IMR-90 (cell line): ENCODE data around the gene TMEM63A.
"Not testable (repeated sequence)": the region's sequence is repeated elsewhere in the genome, so short reads cannot be mapped to it uniquely, and the experiment has no call there.

Source experiments
- CEBPB ChIP-seq: IDR thresholded peaks from 2 replicates; pipeline ENCODE4 v1.6.1; 2012; ENCODE audit warnings: low read depth, low read length, improper control_type of control experiment
- CTCF ChIP-seq: conservative IDR thresholded peaks from 2 replicates; pipeline ENCODE4 v1.5.1; 2012; ENCODE audit warnings: mild to moderate bottlenecking, low read depth, low read length, improper control_type of control experiment
- POLR2A ChIP-seq: IDR thresholded peaks from 2 replicates; pipeline ENCODE4 v1.6.1; 2012; ENCODE audit warnings: mild to moderate bottlenecking, low read depth, low read length
- RFX5 ChIP-seq: IDR thresholded peaks from 2 replicates; pipeline ENCODE4 v1.8.0; 2012; ENCODE audit warnings: low read depth, mild to moderate bottlenecking, low read length, moderate library complexity

GRCh38 chr1:225929462-225929861 is 47.3 kb upstream of the TMEM63A start:
- TF ChIP-seq CTCF, RFX5, CEBPB, POLR2A: not testable (repeated sequence)
